Esophagus squamous epithelium (tissue), 4 donors: ENCODE results near the gene CMTM3.
"Not testable (repeated sequence)": the region's sequence is repeated elsewhere in the genome, so short reads cannot be mapped to it uniquely, and the experiment has no call there.

Source experiments
- CTCF ChIP-seq, 6 experiments: fragments of 450-650 bp in 4 of 6; fragments of 200-600 bp in 2 of 6; sonication (generic) in 2 of 6; IDR thresholded peaks; one replicate each; pipeline ENCODE4 v1.5.1; 2016 to 2019; ENCODE audit warnings: antibody characterized with exemption in 6 of 6, mild to moderate bottlenecking in 4 of 6, moderate library complexity in 4 of 6
- POLR2A ChIP-seq, 4 donors: fragments of 450-650 bp; IDR thresholded peaks; one replicate each; pipeline ENCODE4 v1.6.1; 2017; ENCODE audit warnings: antibody characterized with exemption in 4 of 4, mild to moderate bottlenecking in 4 of 4, moderate library complexity in 3 of 4

- not testable (repeated sequence) for TF ChIP-seq CTCF, POLR2A (IDR thresholded peaks at IDR 0.05)
Observed at GRCh38 chr16:66661671-66662346, 57.3 kb downstream of the CMTM3 start.
